ES-I3 (cell line): ENCODE measurements around the gene KCNA10.

Experiments
- H3K36me3 ChIP-seq: 2 replicates; pipeline ENCODE4 v1.6.1; 2013; ENCODE audit warnings: mild to moderate bottlenecking, low read length, control low read depth, moderate library complexity; ENCODE audit not compliant: insufficient read depth
- H3K4me1 ChIP-seq: 2 replicates; pipeline ENCODE4 v1.6.1; 2013; ENCODE audit warnings: mild to moderate bottlenecking, control low read depth, low read length; ENCODE audit not compliant: insufficient read depth
- H3K9ac ChIP-seq: 2 replicates; pipeline ENCODE4 v1.6.1; 2013; ENCODE audit warnings: low read depth, mild to moderate bottlenecking, low read length, moderate library complexity
- H3K9me3 ChIP-seq: 2 replicates; pipeline ENCODE4 v1.6.1; 2013; ENCODE audit warnings: mild to moderate bottlenecking, low read length, moderate library complexity; ENCODE audit not compliant: control insufficient read depth, insufficient read depth

Gene KCNA10

DNA sequence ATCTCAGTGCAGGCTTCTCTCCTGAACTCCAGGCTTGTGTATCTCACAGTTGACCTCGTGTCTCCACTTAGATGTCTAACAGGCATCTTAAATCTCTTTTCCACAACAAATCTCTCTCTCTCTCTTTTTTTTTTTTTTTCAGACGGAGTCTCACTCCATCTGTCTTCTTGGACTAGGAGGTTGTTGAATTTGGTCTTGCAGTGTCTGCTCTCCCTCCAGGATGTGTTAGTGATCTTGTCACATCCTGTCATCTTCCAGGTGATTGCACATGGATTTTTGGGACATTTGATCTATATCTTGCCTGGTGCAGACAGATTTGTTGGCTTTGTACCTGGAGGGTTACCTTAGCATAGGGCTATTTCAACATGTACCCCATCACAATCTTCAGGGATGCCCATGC lies 26.5 kb upstream of the KCNA10 start:
- Histone ChIP-seq H3K36me3 (no peaks in the 10 kb centered on the region), H3K9ac (no peak overlapping the region), H3K9me3 (no peaks in the 10 kb centered on the region), H3K4me1 (no peaks in the 10 kb centered on the region)

GRCh38 chr1:110544753-110545152 lies 25.8 kb upstream of the KCNA10 start:
- no peaks in the 10 kb centered on the region for H3K9me3 ChIP-seq
- H3K4me1 ChIP-seq: no peaks in the 10 kb centered on the region
- no peak overlapping the region for H3K9ac ChIP-seq
- H3K36me3 ChIP-seq: no peaks in the 10 kb centered on the region

DNA sequence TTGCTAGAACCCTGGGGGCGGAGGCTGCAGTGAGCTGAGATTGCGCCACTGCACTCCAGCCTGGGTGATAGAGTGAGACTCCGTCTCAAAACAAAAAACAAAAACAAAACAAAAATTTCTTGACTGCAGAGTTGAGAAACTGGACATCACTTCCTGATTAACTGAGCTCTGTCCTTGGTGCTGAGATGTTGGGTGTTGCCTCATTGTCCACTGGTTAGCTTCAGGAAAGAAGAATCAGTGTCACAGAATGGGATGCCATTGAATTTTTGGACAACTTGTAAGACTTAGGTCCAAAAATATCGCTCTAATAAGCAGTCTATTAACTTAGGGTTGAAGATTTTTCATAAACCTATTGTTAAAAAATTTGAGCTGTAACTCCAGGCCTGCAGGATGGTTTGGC lies 23.8 kb upstream of the KCNA10 start:
- Histone ChIP-seq H3K9me3 (no peaks in the 10 kb centered on the region), H3K9ac (no peak overlapping the region), H3K4me1 (no peaks in the 10 kb centered on the region), H3K36me3 (no peaks in the 10 kb centered on the region)

DNA sequence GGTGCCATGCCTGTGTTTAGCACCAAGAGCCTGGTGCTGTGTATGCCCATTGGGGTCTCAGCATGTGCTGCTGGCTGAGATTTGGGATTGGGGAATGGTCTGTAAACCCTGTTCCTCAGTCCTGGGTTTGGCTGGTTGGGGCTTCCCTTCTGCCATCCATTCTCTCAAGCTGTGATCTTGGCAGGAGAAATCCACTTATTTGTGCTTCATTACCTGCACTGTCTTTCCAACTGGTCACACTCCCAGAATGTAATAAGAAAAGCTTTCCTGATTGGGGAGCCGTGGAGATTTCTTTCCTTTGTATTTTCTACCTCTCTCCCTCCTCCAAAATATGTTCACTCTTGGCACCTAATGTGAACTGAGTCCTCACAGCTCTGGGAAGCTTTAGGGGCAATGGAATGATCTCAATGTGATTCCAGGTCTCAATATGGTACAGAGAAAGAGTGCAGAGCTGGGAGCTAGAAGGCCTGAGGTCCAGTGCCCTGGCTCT lies 23.0 kb upstream of the KCNA10 start:
- Histone ChIP-seq H3K9me3 (no peaks in the 10 kb centered on the region), H3K4me1 (no peaks in the 10 kb centered on the region), H3K36me3 (no peaks in the 10 kb centered on the region), H3K9ac (no peak overlapping the region)

DNA sequence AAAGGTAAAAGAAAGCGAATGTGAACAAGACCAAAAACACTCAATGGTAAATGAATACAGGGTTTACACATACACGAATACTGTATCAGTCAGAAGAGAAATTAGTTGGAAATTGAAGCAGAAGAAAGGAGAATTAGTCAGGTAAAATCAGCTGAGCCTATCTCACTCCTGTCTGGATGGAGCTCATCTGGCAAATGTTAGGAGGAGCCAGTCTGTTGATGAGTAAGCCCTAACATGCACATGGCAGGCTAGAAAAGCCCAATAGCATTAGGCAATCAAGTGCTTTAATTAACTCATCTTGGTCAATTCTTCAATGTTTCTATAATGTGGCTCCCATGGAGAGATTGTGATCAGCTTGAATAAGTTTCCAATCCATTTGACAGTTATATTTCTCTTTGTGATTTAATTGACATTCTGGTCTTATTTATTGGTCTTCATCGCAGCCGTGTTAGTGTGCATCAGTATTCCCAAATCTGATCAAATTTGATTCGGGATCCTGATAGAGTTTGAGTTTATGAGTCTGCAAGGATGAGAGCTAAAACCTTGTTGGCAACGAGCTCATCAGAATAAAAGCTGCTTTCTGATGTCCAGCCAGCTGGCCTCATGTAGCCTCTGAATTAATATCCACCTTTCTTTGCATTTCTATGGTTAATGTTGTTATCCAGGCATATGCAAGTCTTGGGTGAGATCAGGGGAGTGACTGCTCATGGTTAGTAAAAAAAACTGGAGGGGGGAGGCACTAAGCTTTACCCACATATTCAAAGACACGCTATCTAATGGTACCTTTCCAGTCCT lies 22.1 kb upstream of the KCNA10 start:
- Histone ChIP-seq H3K4me1 (no peaks in the 10 kb centered on the region), H3K36me3 (no peaks in the 10 kb centered on the region), H3K9ac (no peak overlapping the region), H3K9me3 (no peaks in the 10 kb centered on the region)

GRCh38 chr1:110538921-110539320 lies 19.9 kb upstream of the KCNA10 start:
- H3K36me3 ChIP-seq: no peaks in the 10 kb centered on the region
- H3K4me1 ChIP-seq: no peaks in the 10 kb centered on the region
- no peak overlapping the region for H3K9ac ChIP-seq
- H3K9me3 ChIP-seq: no peaks in the 10 kb centered on the region

- Histone ChIP-seq H3K9ac (no peak overlapping the region), H3K9me3 (no peaks in the 10 kb centered on the region), H3K4me1 (no peaks in the 10 kb centered on the region), H3K36me3 (no peaks in the 10 kb centered on the region)
Measured at GRCh38 chr1:110538075-110538474, 19.1 kb upstream of the KCNA10 start.

- no peaks in the 10 kb centered on the region for H3K9me3 ChIP-seq
- no peak overlapping the region for H3K9ac ChIP-seq
- no peaks in the 10 kb centered on the region for H3K4me1 ChIP-seq
Measured at GRCh38 chr1:110535985-110536384, 17.0 kb upstream of the KCNA10 start.

GRCh38 chr1:110533230-110533629 lies 14.3 kb upstream of the KCNA10 start:
- Histone ChIP-seq H3K36me3 (no peaks in the 10 kb centered on the region), H3K9me3 (no peaks in the 10 kb centered on the region), H3K9ac (no peak overlapping the region), H3K4me1 (no peaks in the 10 kb centered on the region)

More at GRCh38 chr1:110535985-110536384, 17.0 kb upstream of the KCNA10 start:
- H3K36me3 ChIP-seq: no peaks in the 10 kb centered on the region

DNA sequence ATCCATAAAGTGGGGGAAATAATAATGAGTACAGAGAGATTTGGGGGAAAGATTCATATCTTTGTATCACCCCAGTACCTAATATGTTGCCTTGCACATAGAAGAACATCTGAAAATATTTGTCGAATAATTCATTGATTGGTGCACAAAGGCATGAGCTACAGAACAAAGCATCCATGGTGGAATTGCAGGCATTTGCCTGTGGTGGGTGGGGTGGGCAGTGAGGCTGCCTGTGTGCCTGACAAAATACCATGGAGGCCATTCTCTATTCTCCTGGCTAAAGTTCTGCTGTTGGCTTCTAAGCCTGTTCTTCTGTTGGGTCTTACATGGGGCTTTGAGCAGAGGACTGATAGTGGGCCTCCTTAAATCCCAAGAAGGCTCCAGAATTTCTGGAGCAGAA lies 10.0 kb upstream of the KCNA10 start:
- peaks cover 9% of the 10 kb centered on the region; the same call in 1 of the 2 replicates for H3K4me1 ChIP-seq
- no peak overlapping the region for H3K9ac ChIP-seq
- H3K9me3 ChIP-seq: no peaks in the 10 kb centered on the region
- H3K36me3 ChIP-seq: no peaks in the 10 kb centered on the region

DNA sequence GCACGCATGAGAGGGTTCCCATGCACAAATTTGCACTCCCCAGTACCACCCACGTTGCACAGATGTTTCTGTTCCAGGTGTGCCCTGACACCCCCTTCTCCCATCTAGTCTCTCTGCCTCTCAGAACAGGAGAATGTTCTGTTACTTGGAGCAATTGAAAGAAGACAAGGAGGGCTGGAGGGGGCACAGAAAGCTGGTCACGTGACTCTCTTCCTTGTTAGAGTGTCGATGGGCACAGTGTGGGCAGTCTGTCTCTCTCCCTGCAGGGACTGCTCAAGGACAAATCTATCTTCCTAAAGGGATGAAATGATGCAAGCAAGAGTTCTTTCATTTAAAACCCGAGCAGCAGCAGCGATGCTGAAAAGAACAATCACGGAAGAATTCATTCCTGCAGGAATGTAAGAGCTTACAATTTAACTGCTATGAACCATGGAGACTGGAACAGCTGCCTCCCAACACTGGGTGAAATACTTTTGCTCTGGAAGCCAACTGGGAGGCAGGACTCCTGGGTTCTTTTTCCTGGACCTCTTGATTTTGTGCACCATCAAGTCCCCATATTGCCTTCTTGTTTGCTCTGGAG lies 7.3 kb upstream of the KCNA10 start:
- Histone ChIP-seq H3K4me1 (peaks cover 10% of the 10 kb centered on the region; the same call in 1 of the 2 replicates), H3K36me3 (no peaks in the 10 kb centered on the region), H3K9ac (no peak overlapping the region), H3K9me3 (no peaks in the 10 kb centered on the region)

DNA sequence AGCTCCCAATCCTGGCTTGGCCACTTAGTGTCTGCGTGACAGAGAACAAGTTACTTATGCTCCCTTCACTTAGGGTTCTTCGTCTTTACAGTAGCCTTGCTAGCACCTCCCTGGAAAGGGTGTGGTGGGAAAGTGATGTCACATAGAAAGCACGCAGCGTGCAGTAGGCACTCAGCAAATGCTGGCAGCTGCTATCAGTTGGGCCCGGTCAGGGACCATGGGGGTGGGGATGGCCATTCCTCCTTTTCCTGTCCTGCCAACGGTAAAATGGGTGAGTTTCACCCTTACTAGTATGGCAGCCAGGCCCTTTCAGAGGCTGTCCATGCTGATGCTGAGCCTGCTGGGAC lies 6.2 kb upstream of the KCNA10 start:
- Histone ChIP-seq H3K36me3 (no peaks in the 10 kb centered on the region), H3K9ac (no peak overlapping the region)

GRCh38 chr1:110524311-110525248 lies 5.6 kb upstream of the KCNA10 start:
- Histone ChIP-seq H3K4me1 (peaks cover 10% of the 10 kb centered on the region; the same call in 1 of the 2 replicates), H3K36me3 (no peaks in the 10 kb centered on the region), H3K9ac (no peak overlapping the region), H3K9me3 (no peaks in the 10 kb centered on the region)

More for the DNA sequence above, 6.2 kb upstream of the KCNA10 start:
- Histone ChIP-seq H3K4me1 (peaks cover 10% of the 10 kb centered on the region; the same call in 1 of the 2 replicates), H3K9me3 (no peaks in the 10 kb centered on the region)

DNA sequence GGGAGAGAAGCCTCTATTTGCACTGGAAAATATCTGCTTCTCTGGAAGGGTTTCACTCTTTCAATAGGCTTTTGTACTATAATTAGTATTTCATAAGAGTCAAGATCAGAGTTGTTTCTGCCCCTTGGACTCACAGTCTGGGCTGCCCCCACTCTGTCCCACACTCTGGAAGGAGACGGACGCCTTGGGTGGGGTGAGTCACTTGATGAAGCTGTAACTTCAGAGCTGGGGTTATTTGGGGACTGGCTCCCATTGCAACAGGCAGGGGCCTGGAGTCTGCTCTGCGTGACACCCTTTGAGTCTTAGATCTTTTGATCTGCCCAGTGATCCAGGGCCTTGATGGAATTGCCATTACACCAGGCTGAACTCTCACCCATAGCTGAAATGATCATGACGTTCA lies 4.0 kb upstream of the KCNA10 start:
- peaks cover 10% of the 10 kb centered on the region; the same call in 1 of the 2 replicates for H3K4me1 ChIP-seq
- no peak overlapping the region for H3K9ac ChIP-seq
- H3K36me3 ChIP-seq: no peaks in the 10 kb centered on the region
- H3K9me3 ChIP-seq: no peaks in the 10 kb centered on the region
